Breast epithelium (tissue), 4 donors: ENCODE data around the gene SLC39A11. TPM values are rescaled to one million over a fixed set of nuclear protein-coding genes. Genes with fewer than 3 reads are reported as not detected.

Source experiments
- DNase-seq, 2 donors: peaks; one replicate each; pipeline ENCODE4 v3.0.0-alpha.2; 2019; ENCODE audit warnings: low spot score in 2 of 2
- H3K27ac ChIP-seq, 2 donors: fragments of 200-600 bp; sonication (generic) in 1 of 2; one replicate each; pipeline ENCODE4 v1.5.1; 2016 to 2019; ENCODE audit warnings: mild to moderate bottlenecking in 1 of 2
- H3K27me3 ChIP-seq, 2 donors: fragments of 200-600 bp; sonication (generic) in 1 of 2; one replicate each; pipeline versions ENCODE4 v1.5.1 to v1.6.0; 2017 to 2019; ENCODE audit warnings: control low read depth in 1 of 2, mild to moderate bottlenecking in 1 of 2
- H3K36me3 ChIP-seq: fragments of 200-600 bp; one replicate; pipeline ENCODE4 v1.5.1; 2019
- H3K4me1 ChIP-seq, 2 donors: fragments of 200-600 bp; sonication (generic); one replicate each; pipeline ENCODE4 v1.5.1; 2016 to 2019; ENCODE audit warnings: control low read depth in 1 of 2
- H3K4me3 ChIP-seq, 3 donors: fragments of 200-600 bp; sonication (generic); 1 replicate in 2 of 3; 2 replicates in 1 of 3; pipeline ENCODE4 v1.5.1; 2016 to 2019; ENCODE audit warnings: mild to moderate bottlenecking in 3 of 3, moderate library complexity in 2 of 3
- H3K9me3 ChIP-seq, 2 donors: fragments of 200-600 bp; sonication (generic) in 1 of 2; one replicate each; pipeline ENCODE4 v1.5.1; 2016 to 2019; ENCODE audit warnings: control low read depth in 1 of 2
- CTCF ChIP-seq, 3 donors: fragments of 450-650 bp; IDR thresholded peaks; one replicate each; pipeline ENCODE4 v1.5.1; 2016 to 2017; ENCODE audit warnings: antibody characterized with exemption in 3 of 3, mild to moderate bottlenecking in 3 of 3, moderate library complexity in 3 of 3
- POLR2A ChIP-seq: fragments of 450-650 bp; IDR thresholded peaks from one replicate; pipeline ENCODE4 v1.6.1; 2016; ENCODE audit warnings: antibody characterized with exemption, mild to moderate bottlenecking, moderate library complexity
- POLR2AphosphoS5 ChIP-seq, 3 donors: sonication (generic); formaldehyde crosslinking; IDR thresholded peaks; one replicate each; pipeline ENCODE4 v1.6.1; 2017; ENCODE audit warnings: antibody characterized with exemption in 3 of 3
- intact Hi-C: fragments of 100-400 bp; cut with DNase I; formaldehyde crosslinking; loops from one replicate; pipeline ENCODE4 v1.15.1; 2023; ENCODE audit warnings: low total_unique reads
- total RNA-seq, 3 donors: library from RNA; depleted of rRNA; stranded (reverse); fragments of >200 nt; gene quantifications; one replicate each; pipeline ENCODE4 v1.1.0, GENCODE V29; 2016

Gene SLC39A11
- total RNA-seq, 3 donors from 2014 or later, result 31.8 to 54.6 (median 47.0) TPM

GRCh38 chr17:72677714-72678390 lies 414.6 kb downstream of the SLC39A11 start:
- no peaks in the 10 kb centered on the region for H3K36me3 ChIP-seq
- H3K9me3 ChIP-seq, result no peaks in the 10 kb centered on the region
- H3K27ac ChIP-seq, result no peak overlapping the region
- H3K4me1 ChIP-seq, result no peaks in the 10 kb centered on the region
- no peak overlapping the region for H3K4me3 ChIP-seq
- TF ChIP-seq POLR2A, result no peak
- no peak for TF ChIP-seq POLR2AphosphoS5 (IDR thresholded peaks at IDR 0.05)
- TF ChIP-seq CTCF (IDR thresholded peaks at IDR 0.05), result no peak
- no peaks in the 10 kb centered on the region for H3K27me3 ChIP-seq
- DNase-seq, result no peak
- intact Hi-C loops, result no loop called here

- intact Hi-C loops, result no loop called here
- no peaks in the 10 kb centered on the region for H3K36me3 ChIP-seq
- no peak overlapping the region for H3K4me3 ChIP-seq
- no peaks in the 10 kb centered on the region for H3K4me1 ChIP-seq
- no peak for DNase-seq
- H3K27ac ChIP-seq, result no peak overlapping the region
- TF ChIP-seq POLR2A (no peak), POLR2AphosphoS5 (IDR thresholded peaks at IDR 0.05) (no peak), CTCF (IDR thresholded peaks at IDR 0.05) (no peak)
- no peaks in the 10 kb centered on the region for H3K27me3 ChIP-seq
- no peaks in the 10 kb centered on the region for H3K9me3 ChIP-seq
These were observed 415.4 kb downstream of the SLC39A11 start for GRCh38 chr17:72677108-72677507.

GRCh38 chr17:72672729-72673128 lies 419.8 kb downstream of the SLC39A11 start:
- H3K36me3 ChIP-seq, result no peaks in the 10 kb centered on the region
- H3K27me3 ChIP-seq, result no peaks in the 10 kb centered on the region
- intact Hi-C loops, result no loop called here
- H3K9me3 ChIP-seq, result no peaks in the 10 kb centered on the region
- DNase-seq, result no peak
- H3K27ac ChIP-seq, result no peak overlapping the region
- no peak overlapping the region for H3K4me3 ChIP-seq
- H3K4me1 ChIP-seq, result no peaks in the 10 kb centered on the region
- no peak for TF ChIP-seq POLR2A

- no peak for DNase-seq
- TF ChIP-seq POLR2AphosphoS5 (IDR thresholded peaks at IDR 0.05) (no peak), CTCF (IDR thresholded peaks at IDR 0.05) (no peak), POLR2A (no peak)
- H3K4me3 ChIP-seq, result no peak overlapping the region
- no peaks in the 10 kb centered on the region for H3K9me3 ChIP-seq
- H3K36me3 ChIP-seq, result no peaks in the 10 kb centered on the region
- H3K27ac ChIP-seq, result no peak overlapping the region
- H3K4me1 ChIP-seq, result no peaks in the 10 kb centered on the region
- no peaks in the 10 kb centered on the region for H3K27me3 ChIP-seq
- intact Hi-C loops, result no loop called here
These were observed 421.5 kb downstream of the SLC39A11 start for GRCh38 chr17:72671016-72671415.

GRCh38 chr17:72667096-72668063 lies 425.1 kb downstream of the SLC39A11 start:
- no peak for DNase-seq
- Histone ChIP-seq H3K36me3 (no peaks in the 10 kb centered on the region), H3K27ac (no peak overlapping the region), H3K27me3 (no peaks in the 10 kb centered on the region), H3K9me3 (no peaks in the 10 kb centered on the region), H3K4me3 (no peak overlapping the region), H3K4me1 (no peaks in the 10 kb centered on the region)
- no peak for TF ChIP-seq POLR2A
- no peak for TF ChIP-seq CTCF (IDR thresholded peaks at IDR 0.05)
- TF ChIP-seq POLR2AphosphoS5 (IDR thresholded peaks at IDR 0.05), result no peak
- intact Hi-C loops, result no loop called here
